Endothelial cell of umbilical vein (primary cell): ENCODE results near the gene MICAL3. TPM values are rescaled to one million over a fixed set of nuclear protein-coding genes. Genes with fewer than 3 reads are reported as not detected.

Experiments used
- BruUV-seq: library from RNA; stranded (reverse); fragments of 400-500 nt; replicated peaks from 2 replicates; lab custom pipeline; 2021; lab: Mats Ljungman, UMichigan
- CTCF ChIA-PET: fragments of 300-600, 350-600 bp; sonication (Branson Sonifier 250); formaldehyde crosslinking; loops from one replicate; lab custom pipeline; 2021; ENCODE audit warnings: antibody characterized with exemption, inconsistent platforms; lab: Charles Lee
- POLR2A ChIA-PET: fragments of 300-600, 350-600 bp; sonication (Branson Sonifier 250); formaldehyde crosslinking; loops from one replicate; lab custom pipeline; 2021; ENCODE audit warnings: antibody characterized with exemption, inconsistent platforms; lab: Charles Lee
- DNase-seq: peaks from one replicate; pipeline ENCODE4 v3.0.0-alpha.2; 2011; ENCODE audit warnings: low read depth, low spot score
- FAIRE-seq: peaks from 2 replicates; lab custom pipeline; 2011; peaks lifted over from hg19 to GRCh38; lab: Jason Lieb, UNC
- H2AFZ ChIP-seq: 2 replicates; pipeline ENCODE4 v1.6.0; 2012; ENCODE audit warnings: low read depth, low read length, control low read depth, inconsistent platforms
- H3K27ac ChIP-seq: 2 replicates; pipeline ENCODE4 v1.5.1; 2011; ENCODE audit warnings: low read depth, mild to moderate bottlenecking, control low read depth, low read length, moderate library complexity; ENCODE audit not compliant: insufficient read depth
- H3K27me3 ChIP-seq, 2 experiments: 2 replicates each; pipeline versions ENCODE4 v1.6.0 to v1.6.1; 2011; ENCODE audit warnings: low read length in 2 of 2, mixed read lengths in 1 of 2; ENCODE audit not compliant: control insufficient read depth in 2 of 2, insufficient read depth in 2 of 2
- H3K36me3 ChIP-seq, 2 experiments: 2 replicates in 1 of 2; 3 replicates in 1 of 2; pipeline ENCODE4 v1.5.1; 2011; ENCODE audit warnings: low read length in 2 of 2, mild to moderate bottlenecking in 1 of 2, moderate library complexity in 1 of 2; ENCODE audit not compliant: control insufficient read depth in 2 of 2, insufficient read depth in 2 of 2; ENCODE audit errors: extremely low read depth in 1 of 2
- H3K4me1 ChIP-seq: 3 replicates; pipeline ENCODE4 v1.5.1; 2011; ENCODE audit warnings: mild to moderate bottlenecking, low read length; ENCODE audit not compliant: control insufficient read depth, insufficient read depth; ENCODE audit errors: extremely low read depth
- H3K4me2 ChIP-seq: 2 replicates; pipeline ENCODE4 v1.6.1; 2011; ENCODE audit warnings: low read length, control low read depth, mixed read lengths; ENCODE audit not compliant: insufficient read depth
- H3K4me3 ChIP-seq, 3 experiments: fragments of 200-600 bp in 1 of 3; sonication (generic), shearing (Covaris generic) in 1 of 3; replicated peaks in 1 of 3; 2 replicates each; pipeline ENCODE4 v1.5.1; 2011 to 2016; ENCODE audit warnings: control low read depth in 3 of 3, low read length in 3 of 3, mild to moderate bottlenecking in 2 of 3, inconsistent platforms in 1 of 3, low read depth in 1 of 3, moderate library complexity in 1 of 3; ENCODE audit not compliant: insufficient read depth in 1 of 3
- H3K79me2 ChIP-seq: 2 replicates; pipeline ENCODE4 v1.6.0; 2012; ENCODE audit warnings: low read length, inconsistent platforms; ENCODE audit not compliant: control insufficient read depth, insufficient read depth
- H3K9ac ChIP-seq: replicated peaks from 2 replicates; pipeline ENCODE3; 2011; ENCODE audit warnings: low read length, control low read depth; ENCODE audit not compliant: insufficient read depth; ENCODE audit errors: extremely low read depth
- H3K9me1 ChIP-seq: replicated peaks from 3 replicates; pipeline ENCODE4 v1.6.0; 2011; ENCODE audit warnings: mild to moderate bottlenecking, low read length; ENCODE audit not compliant: control insufficient read depth, insufficient read depth; ENCODE audit errors: extremely low read depth
- H3K9me3 ChIP-seq: replicated peaks from 2 replicates; pipeline ENCODE4 v1.5.1; 2012; ENCODE audit warnings: low read length, inconsistent platforms; ENCODE audit not compliant: control insufficient read depth, insufficient read depth
- H4K20me1 ChIP-seq: replicated peaks from 2 replicates; pipeline ENCODE3; 2011; ENCODE audit warnings: mild to moderate bottlenecking, low read length; ENCODE audit not compliant: control insufficient read depth, insufficient read depth; ENCODE audit errors: extremely low read depth
- EZH2 ChIP-seq: IDR thresholded peaks from 2 replicates; pipeline ENCODE4 v1.6.1; 2012; ENCODE audit warnings: borderline replicate concordance, low read depth, mild to moderate bottlenecking, moderate library complexity, low read length, inconsistent platforms; ENCODE audit not compliant: severe bottlenecking
- FOS ChIP-seq: IDR thresholded peaks from 2 replicates; pipeline ENCODE4 v1.6.1; 2011; ENCODE audit warnings: mild to moderate bottlenecking, low read length, moderate library complexity, borderline replicate concordance; ENCODE audit not compliant: insufficient read depth
- GATA2 ChIP-seq: IDR thresholded peaks from 2 replicates; pipeline ENCODE4 v1.7.0; 2011; ENCODE audit warnings: low read depth, mild to moderate bottlenecking, moderate library complexity, mixed read lengths, low read length; ENCODE audit not compliant: insufficient read length, insufficient read depth
- JUN ChIP-seq: IDR thresholded peaks from 2 replicates; pipeline ENCODE4 v1.6.1; 2011; ENCODE audit warnings: borderline replicate concordance, low read depth; ENCODE audit not compliant: insufficient read length, insufficient read depth
- MYC ChIP-seq: IDR thresholded peaks from one replicate; pipeline ENCODE4 v1.6.1; 2011; ENCODE audit warnings: mild to moderate bottlenecking, low read depth, low read length
- POLR2A ChIP-seq: IDR thresholded peaks from 2 replicates; pipeline ENCODE4 v1.6.1; 2012; ENCODE audit warnings: low read depth, mild to moderate bottlenecking, control low read depth, low read length
- POLR2AphosphoS5 ChIP-seq: IDR thresholded peaks from 2 replicates; pipeline ENCODE4 v1.6.1; 2012; ENCODE audit warnings: low read depth, mild to moderate bottlenecking, control low read depth, low read length, moderate library complexity; ENCODE audit not compliant: insufficient read depth
- dilution Hi-C: fragments of 300-500 bp; cut with MboI; formaldehyde crosslinking; loops from one replicate; pipeline ENCODE4 v1.15.0; 2019; ENCODE audit warnings: low sequenced_read_pairs; ENCODE audit not compliant: extremely low pct_ligation_motif_present
- intact Hi-C: fragments of 100-400 bp; cut with micrococcal nuclease; formaldehyde crosslinking; loops from one replicate; pipeline ENCODE4 v1.10.0; 2022
- polyA plus RNA-seq, 4 experiments: library from polyadenylated mRNA; depleted of rRNA in 3 of 4; stranded (reverse) in 3 of 4; unstranded in 1 of 4; fragments of >200 nt; gene quantifications; 2 replicates each; pipeline versions ENCODE4 v1.2.1 to v1.2.3, GENCODE V29; 2011 to 2012; ENCODE audit warnings: missing spikeins in 1 of 4
- total RNA-seq: library from RNA; stranded (reverse); gene quantifications from 2 replicates; pipeline ENCODE4 v1.2.3, GENCODE V29; 2021
- TF ChIP-seq, protein P1 (sequence below): IDR thresholded peaks from 2 replicates; pipeline ENCODE4 v1.6.1; 2011; ENCODE audit not compliant: insufficient read depth, insufficient read length
- TF ChIP-seq, protein P2 (sequence below), 2 donors: IDR thresholded peaks; 1 replicate in 1 of 2; 2 replicates in 1 of 2; pipeline ENCODE4 v1.5.1; 2011; ENCODE audit warnings: low read length in 2 of 2, mild to moderate bottlenecking in 2 of 2, moderate library complexity in 2 of 2, control low read depth in 1 of 2, inconsistent platforms in 1 of 2, low read depth in 1 of 2; ENCODE audit not compliant: insufficient read depth in 1 of 2; ENCODE audit errors: extremely low read depth in 1 of 2

Gene MICAL3
- total and polyA plus RNA-seq, 2 donors (not counting 3 experiments of a cell fraction or from before 2014, with no cell fraction given) = 14.5 to 63.7 TPM

DNA sequence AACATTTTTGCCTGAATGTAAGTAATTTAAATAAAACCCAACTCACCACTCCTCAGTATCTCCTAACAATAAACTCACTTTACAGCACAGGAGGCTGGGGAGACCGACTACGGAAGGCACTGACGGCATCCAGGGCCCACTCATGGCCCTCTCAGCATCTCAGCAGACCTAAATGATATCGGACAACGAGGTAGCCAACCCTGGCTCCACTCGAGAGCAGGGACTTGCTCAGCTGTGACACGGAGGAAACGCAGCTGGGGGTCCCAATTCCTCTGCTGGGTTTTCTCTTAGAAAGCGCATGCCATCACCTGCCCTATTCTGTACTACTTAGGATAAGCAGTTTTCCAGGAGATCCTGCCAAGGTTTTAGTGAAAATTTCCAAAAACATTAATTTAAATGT, 141.0 kb downstream of the MICAL3 start:
- peaks cover 11 to 20% of the 10 kb centered on the region in 2 experiments for H3K36me3 ChIP-seq
- CTCF ChIA-PET = interaction anchor here (1.7 to 1.9 kb wide), 3 partner anchors 28 to 193 kb away, joined by 5 to 7 read pairs (median 7); no protein-coding TSS in a partner anchor

More for the DNA sequence above, 141.0 kb downstream of the MICAL3 start:
- no peak overlapping the region for H3K4me2 ChIP-seq
- POLR2A ChIA-PET = no interaction called here
- H3K79me2 ChIP-seq = no peaks in the 10 kb centered on the region
- H3K4me3 ChIP-seq = no peak overlapping the region
- H3K27me3 ChIP-seq = no peaks in the 10 kb centered on the region
- H3K9ac ChIP-seq = no peak overlapping the region
- no TSS peak for BruUV-seq
- H2AFZ ChIP-seq = no peak overlapping the region
- no peak overlapping the region for H3K27ac ChIP-seq
- H3K9me1 ChIP-seq = no peaks in the 10 kb centered on the region
- FAIRE-seq (no peak), DNase-seq (no peak)
- dilution Hi-C loops (no loop called here), intact Hi-C loops (no loop called here)
- no peaks in the 10 kb centered on the region for H4K20me1 ChIP-seq
- TF ChIP-seq POLR2A (no peak), FOS (no peak), GATA2 (no peak), MYC (no peak), EZH2 (no peak), JUN (no peak), POLR2AphosphoS5 (no peak)
- TF ChIP-seq, protein P1, sequence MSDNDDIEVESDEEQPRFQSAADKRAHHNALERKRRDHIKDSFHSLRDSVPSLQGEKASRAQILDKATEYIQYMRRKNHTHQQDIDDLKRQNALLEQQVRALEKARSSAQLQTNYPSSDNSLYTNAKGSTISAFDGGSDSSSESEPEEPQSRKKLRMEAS = no peak
- TF ChIP-seq, protein P2, sequence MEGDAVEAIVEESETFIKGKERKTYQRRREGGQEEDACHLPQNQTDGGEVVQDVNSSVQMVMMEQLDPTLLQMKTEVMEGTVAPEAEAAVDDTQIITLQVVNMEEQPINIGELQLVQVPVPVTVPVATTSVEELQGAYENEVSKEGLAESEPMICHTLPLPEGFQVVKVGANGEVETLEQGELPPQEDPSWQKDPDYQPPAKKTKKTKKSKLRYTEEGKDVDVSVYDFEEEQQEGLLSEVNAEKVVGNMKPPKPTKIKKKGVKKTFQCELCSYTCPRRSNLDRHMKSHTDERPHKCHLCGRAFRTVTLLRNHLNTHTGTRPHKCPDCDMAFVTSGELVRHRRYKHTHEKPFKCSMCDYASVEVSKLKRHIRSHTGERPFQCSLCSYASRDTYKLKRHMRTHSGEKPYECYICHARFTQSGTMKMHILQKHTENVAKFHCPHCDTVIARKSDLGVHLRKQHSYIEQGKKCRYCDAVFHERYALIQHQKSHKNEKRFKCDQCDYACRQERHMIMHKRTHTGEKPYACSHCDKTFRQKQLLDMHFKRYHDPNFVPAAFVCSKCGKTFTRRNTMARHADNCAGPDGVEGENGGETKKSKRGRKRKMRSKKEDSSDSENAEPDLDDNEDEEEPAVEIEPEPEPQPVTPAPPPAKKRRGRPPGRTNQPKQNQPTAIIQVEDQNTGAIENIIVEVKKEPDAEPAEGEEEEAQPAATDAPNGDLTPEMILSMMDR (IDR thresholded peaks at IDR 0.05; ENCODE audit: extremely low read depth in 1 of 2, insufficient read depth in 1 of 2, low read depth in 1 of 2, low read length in 2 of 2) = no peak
- no peaks in the 10 kb centered on the region for H3K4me1 ChIP-seq
- no peaks in the 10 kb centered on the region for H3K9me3 ChIP-seq
